RWPE2 (cell line): Measurements from ENCODE around the gene CCDC180.
"Not testable (repeated sequence)": the region's sequence is repeated elsewhere in the genome, so short reads cannot be mapped to it uniquely, and the experiment has no call there.

Source experiments
- ATAC-seq: fragments of 200-7000 bp; cut with Tn5 transposase; 3 replicates; pipeline ENCODE4 v1.9.1; 2021; ENCODE audit warnings: low read depth
- DNase-seq: peaks from one replicate; pipeline ENCODE4 v3.0.0-alpha.2; 2020; ENCODE audit warnings: low spot score
- H3K27ac ChIP-seq: fragments of 450-650 bp; 2 replicates; pipeline ENCODE4 v1.5.1; 2017; ENCODE audit warnings: mild to moderate bottlenecking; ENCODE audit not compliant: poor library complexity, severe bottlenecking
- H3K27me3 ChIP-seq: fragments of 250-450 bp; sonication (Bioruptor Pico); 2 replicates; pipeline ENCODE4 v1.5.1; 2021; ENCODE audit warnings: mild to moderate bottlenecking, moderate library complexity; ENCODE audit not compliant: insufficient read depth, poor library complexity, severe bottlenecking
- H3K36me3 ChIP-seq: fragments of 250-450 bp; sonication (Bioruptor Pico); 2 replicates; pipeline ENCODE4 v1.5.1; 2020; ENCODE audit warnings: low read depth, mild to moderate bottlenecking, moderate library complexity
- H3K4me1 ChIP-seq: fragments of 250-450 bp; sonication (Bioruptor Pico); 2 replicates; pipeline ENCODE4 v1.5.1; 2021; ENCODE audit warnings: mild to moderate bottlenecking, moderate library complexity; ENCODE audit not compliant: insufficient read depth, poor library complexity, severe bottlenecking
- H3K4me3 ChIP-seq: fragments of 250-450 bp; sonication (Bioruptor Pico); 2 replicates; pipeline ENCODE4 v1.5.1; 2021; ENCODE audit warnings: mild to moderate bottlenecking, moderate library complexity; ENCODE audit not compliant: severe bottlenecking
- H3K9me3 ChIP-seq: fragments of 250-450 bp; sonication (Bioruptor Pico); 2 replicates; pipeline ENCODE4 v1.5.1; 2021; ENCODE audit warnings: mild to moderate bottlenecking, moderate library complexity; ENCODE audit not compliant: severe bottlenecking
- CTCF ChIP-seq: fragments of 450-650 bp; IDR thresholded peaks from one replicate; pipeline ENCODE4 v1.5.1; 2017; ENCODE audit warnings: mild to moderate bottlenecking, moderate library complexity; ENCODE audit not compliant: poor library complexity, severe bottlenecking

The CCDC180 gene

GRCh38 chr9:97322105-97322504 lies 14.6 kb downstream of the CCDC180 start:
- no peak overlapping the region for H3K4me3 ChIP-seq
- ATAC-seq = no peak
- TF ChIP-seq CTCF = no peak

GRCh38 chr9:97324954-97325353 lies 17.5 kb downstream of the CCDC180 start:
- no peak overlapping the region for H3K4me3 ChIP-seq
- H3K27ac ChIP-seq = no peak overlapping the region
- no peaks in the 10 kb centered on the region for H3K27me3 ChIP-seq
- DNase-seq (no peak), ATAC-seq (no peak)
- no peaks in the 10 kb centered on the region for H3K36me3 ChIP-seq
- no peak for TF ChIP-seq CTCF
- H3K9me3 ChIP-seq = no peaks in the 10 kb centered on the region
- no peaks in the 10 kb centered on the region for H3K4me1 ChIP-seq

More at GRCh38 chr9:97322105-97322504, 14.6 kb downstream of the CCDC180 start:
- H3K27me3 ChIP-seq = no peaks in the 10 kb centered on the region
- DNase-seq = no peak
- no peaks in the 10 kb centered on the region for H3K36me3 ChIP-seq
- no peaks in the 10 kb centered on the region for H3K9me3 ChIP-seq
- H3K4me1 ChIP-seq = no peaks in the 10 kb centered on the region
- no peak overlapping the region for H3K27ac ChIP-seq

GRCh38 chr9:97327562-97327961 lies 20.1 kb downstream of the CCDC180 start:
- no peak for ATAC-seq
- H3K36me3 ChIP-seq = no peaks in the 10 kb centered on the region

GRCh38 chr9:97332993-97333392 lies 25.5 kb downstream of the CCDC180 start:
- DNase-seq = no peak
- Histone ChIP-seq H3K4me3 (no peak overlapping the region), H3K27ac (no peak overlapping the region), H3K4me1 (no peaks in the 10 kb centered on the region), H3K9me3 (no peaks in the 10 kb centered on the region), H3K27me3 (no peaks in the 10 kb centered on the region), H3K36me3 (no peaks in the 10 kb centered on the region)
- no peak for ATAC-seq
- no peak for TF ChIP-seq CTCF

More at GRCh38 chr9:97327562-97327961, 20.1 kb downstream of the CCDC180 start:
- H3K4me3 ChIP-seq = no peak overlapping the region
- H3K4me1 ChIP-seq = no peaks in the 10 kb centered on the region
- TF ChIP-seq CTCF = no peak
- no peak for DNase-seq
- H3K27me3 ChIP-seq = no peaks in the 10 kb centered on the region
- no peak overlapping the region for H3K27ac ChIP-seq
- H3K9me3 ChIP-seq = no peaks in the 10 kb centered on the region

GRCh38 chr9:97335622-97336021 lies 28.2 kb downstream of the CCDC180 start:
- not testable (repeated sequence) for ATAC-seq, H3K4me3 ChIP-seq, H3K27ac ChIP-seq, H3K9me3 ChIP-seq, H3K4me1 ChIP-seq, DNase-seq, H3K36me3 ChIP-seq, H3K27me3 ChIP-seq
